PC-3 (cell line): ENCODE results near the gene NKAIN2. TPM values are rescaled to one million over a fixed set of nuclear protein-coding genes. Genes with fewer than 3 reads are reported as not detected.

ENCODE experiments used
- ATAC-seq: fragments of 200-7000 bp; cut with Tn5 transposase; 2 replicates; pipeline ENCODE4 v1.9.1; 2020; ENCODE audit warnings: mild to moderate bottlenecking, moderate library complexity
- BruUV-seq: library from RNA; stranded (reverse); fragments of 400-500 nt; replicated peaks from 2 replicates; lab custom pipeline; 2021; lab: Mats Ljungman, UMichigan
- CTCF ChIA-PET: fragments of 300-600 bp; sonication (Branson Sonifier 250); formaldehyde crosslinking; loops from one replicate; lab custom pipeline; 2022; ENCODE audit warnings: antibody characterized with exemption; lab: Charles Lee
- POLR2A ChIA-PET: fragments of 300-600 bp; sonication (Branson Sonifier 250); formaldehyde crosslinking; loops from one replicate; lab custom pipeline; 2022; ENCODE audit warnings: antibody characterized with exemption; ENCODE audit not compliant: unreplicated experiment; lab: Charles Lee
- DNase-seq: peaks from one replicate; pipeline ENCODE4 v3.0.0-alpha.2; 2015
- H2AFZ ChIP-seq: fragments of 300-600 bp; sonication (generic); 2 replicates; pipeline ENCODE4 v1.6.0; 2016; ENCODE audit warnings: antibody characterized with exemption, low read length
- H3F3A ChIP-seq: fragments of 300-600 bp; sonication (generic); one replicate; pipeline ENCODE4 v1.6.0; 2017; ENCODE audit warnings: antibody characterized with exemption, low read length, control low read depth, mild to moderate bottlenecking; ENCODE audit not compliant: unreplicated experiment
- H3K27ac ChIP-seq: fragments of 300-600 bp; sonication (generic); 2 replicates; pipeline ENCODE4 v1.5.1; 2016; ENCODE audit warnings: mild to moderate bottlenecking, low read length
- H3K27me3 ChIP-seq: fragments of 300-600 bp; sonication (generic); 2 replicates; pipeline ENCODE4 v1.6.1; 2016; ENCODE audit warnings: low read length, mixed read lengths
- H3K36me3 ChIP-seq: fragments of 300-600 bp; sonication (generic); 2 replicates; pipeline ENCODE4 v1.6.1; 2016; ENCODE audit warnings: low read depth, mixed run types, low read length, mixed read lengths
- H3K4me1 ChIP-seq: fragments of 300-600 bp; sonication (generic); 2 replicates; pipeline ENCODE4 v1.5.1; 2016; ENCODE audit warnings: low read length; ENCODE audit not compliant: insufficient read depth
- H3K4me2 ChIP-seq: fragments of 300-600 bp; sonication (generic); 2 replicates; pipeline ENCODE4 v1.6.0; 2016; ENCODE audit warnings: low read length
- H3K4me3 ChIP-seq: fragments of 300-600 bp; sonication (generic); 2 replicates; pipeline ENCODE4 v1.5.1; 2016; ENCODE audit warnings: mild to moderate bottlenecking, low read length, mixed read lengths
- H3K79me2 ChIP-seq: fragments of 300-600 bp; sonication (generic); 2 replicates; pipeline ENCODE4 v1.6.1; 2017; ENCODE audit warnings: low read length, mixed read lengths
- H3K9ac ChIP-seq: fragments of 300-600 bp; sonication (generic); 2 replicates; pipeline ENCODE4 v1.6.0; 2016; ENCODE audit warnings: mild to moderate bottlenecking, low read length
- H3K9me2 ChIP-seq: fragments of 300-600 bp; sonication (generic); replicated peaks from 2 replicates; pipeline ENCODE4 v1.6.1; 2016; ENCODE audit warnings: mixed run types, low read length, mixed read lengths
- H3K9me3 ChIP-seq: fragments of 300-600 bp; sonication (generic); 2 replicates; pipeline ENCODE4 v1.6.1; 2016; ENCODE audit warnings: low read length, mixed read lengths
- H4K20me1 ChIP-seq: fragments of 300-600 bp; sonication (generic); 2 replicates; pipeline ENCODE4 v1.6.1; 2016; ENCODE audit warnings: low read length, mixed read lengths
- EZH2 ChIP-seq: fragments of 300-600 bp; sonication (generic); IDR thresholded peaks from one replicate; pipeline ENCODE4 v1.6.1; 2017; ENCODE audit warnings: antibody characterized with exemption, mild to moderate bottlenecking, low read length; ENCODE audit not compliant: unreplicated experiment
- EZH2phosphoT487 ChIP-seq: fragments of 300-600 bp; sonication (generic); IDR thresholded peaks from 2 replicates; pipeline ENCODE4 v1.6.1; 2018; ENCODE audit warnings: mild to moderate bottlenecking, antibody characterized with exemption, low read length, borderline replicate concordance
- intact Hi-C: fragments of 100-400 bp; cut with micrococcal nuclease; formaldehyde crosslinking; loops from 2 replicates; pipeline ENCODE4 v1.9.0; 2023
- total RNA-seq: library from RNA; depleted of rRNA; stranded (reverse); fragments of >200 nt; gene quantifications from 2 replicates; pipeline ENCODE4 v1.2.3, GENCODE V29; 2014
- TF ChIP-seq, protein P1 (sequence below): fragments of 300-600 bp; sonication (generic); conservative IDR thresholded peaks from 2 replicates; pipeline ENCODE4 v1.5.1; 2017; ENCODE audit warnings: antibody characterized with exemption, low read depth, mild to moderate bottlenecking, low read length

Gene NKAIN2
- total RNA-seq, 1 experiment from 2014 or later, result not detected

- Histone ChIP-seq H3K4me3 (no peak overlapping the region), H3K36me3 (no peaks in the 10 kb centered on the region), H3K9me2 (no peaks in the 10 kb centered on the region), H3K27me3 (peaks cover 24% of the 10 kb centered on the region), H3K4me1 (no peaks in the 10 kb centered on the region), H3K4me2 (no peak overlapping the region), H4K20me1 (no peaks in the 10 kb centered on the region), H3K9me3 (no peaks in the 10 kb centered on the region), H3F3A (no peaks in the 10 kb centered on the region), H3K27ac (no peak overlapping the region), H3K79me2 (no peaks in the 10 kb centered on the region), H3K9ac (no peak overlapping the region), H2AFZ (no peak overlapping the region)
- DNase-seq (no peak), ATAC-seq (no peak)
- TF ChIP-seq EZH2 (no peak), EZH2phosphoT487 (no peak)
- TF ChIP-seq, protein P1, sequence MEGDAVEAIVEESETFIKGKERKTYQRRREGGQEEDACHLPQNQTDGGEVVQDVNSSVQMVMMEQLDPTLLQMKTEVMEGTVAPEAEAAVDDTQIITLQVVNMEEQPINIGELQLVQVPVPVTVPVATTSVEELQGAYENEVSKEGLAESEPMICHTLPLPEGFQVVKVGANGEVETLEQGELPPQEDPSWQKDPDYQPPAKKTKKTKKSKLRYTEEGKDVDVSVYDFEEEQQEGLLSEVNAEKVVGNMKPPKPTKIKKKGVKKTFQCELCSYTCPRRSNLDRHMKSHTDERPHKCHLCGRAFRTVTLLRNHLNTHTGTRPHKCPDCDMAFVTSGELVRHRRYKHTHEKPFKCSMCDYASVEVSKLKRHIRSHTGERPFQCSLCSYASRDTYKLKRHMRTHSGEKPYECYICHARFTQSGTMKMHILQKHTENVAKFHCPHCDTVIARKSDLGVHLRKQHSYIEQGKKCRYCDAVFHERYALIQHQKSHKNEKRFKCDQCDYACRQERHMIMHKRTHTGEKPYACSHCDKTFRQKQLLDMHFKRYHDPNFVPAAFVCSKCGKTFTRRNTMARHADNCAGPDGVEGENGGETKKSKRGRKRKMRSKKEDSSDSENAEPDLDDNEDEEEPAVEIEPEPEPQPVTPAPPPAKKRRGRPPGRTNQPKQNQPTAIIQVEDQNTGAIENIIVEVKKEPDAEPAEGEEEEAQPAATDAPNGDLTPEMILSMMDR, result no peak
- intact Hi-C loops, result no loop called here
- CTCF ChIA-PET, result no interaction called here
- POLR2A ChIA-PET, result no interaction called here
- no TSS peak for BruUV-seq
These were observed 4.9 kb downstream of the NKAIN2 start for GRCh38 chr6:123808556-123808955.

DNA sequence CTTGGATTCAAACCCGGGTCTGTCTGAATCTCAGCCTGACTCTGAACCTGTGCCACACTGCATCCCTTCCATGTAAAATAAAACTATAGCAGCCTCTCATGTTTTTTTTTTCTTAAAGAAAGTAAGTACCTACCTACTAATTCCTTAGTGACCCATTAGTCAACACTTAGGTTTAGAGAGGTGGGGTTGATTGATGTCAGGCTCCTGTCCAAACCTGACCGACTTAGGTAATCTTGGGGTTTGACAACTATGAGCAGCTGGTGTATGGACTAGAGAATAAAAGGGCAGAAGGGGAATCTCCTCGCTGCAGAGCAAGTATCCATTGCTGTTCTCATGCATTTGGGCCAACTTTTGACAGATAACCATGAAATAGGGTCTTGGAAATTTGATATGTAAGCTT lies 6.5 kb downstream of the NKAIN2 start:
- H3K27me3 ChIP-seq, result peaks cover 10% of the 10 kb centered on the region
- H3F3A ChIP-seq, result no peaks in the 10 kb centered on the region
- CTCF ChIA-PET, result no interaction called here
- no peaks in the 10 kb centered on the region for H3K4me1 ChIP-seq
- no peak overlapping the region for H3K27ac ChIP-seq
- POLR2A ChIA-PET, result no interaction called here
- TF ChIP-seq, protein P1, result no peak
- TF ChIP-seq EZH2, result no peak
- H3K9ac ChIP-seq, result no peak overlapping the region
- DNase-seq (no peak), ATAC-seq (no peak)
- BruUV-seq, result no TSS peak
- H3K36me3 ChIP-seq, result no peaks in the 10 kb centered on the region
- H3K4me3 ChIP-seq, result no peak overlapping the region
- H4K20me1 ChIP-seq, result no peaks in the 10 kb centered on the region
- no peaks in the 10 kb centered on the region for H3K9me3 ChIP-seq
- H3K79me2 ChIP-seq, result no peaks in the 10 kb centered on the region
- intact Hi-C loops, result no loop called here
- no peak overlapping the region for H3K4me2 ChIP-seq
- no peak overlapping the region for H2AFZ ChIP-seq
- no peaks in the 10 kb centered on the region for H3K9me2 ChIP-seq

GRCh38 chr6:123810948-123811347 lies 7.3 kb downstream of the NKAIN2 start:
- no TSS peak for BruUV-seq
- ATAC-seq, result no peak
- H4K20me1 ChIP-seq, result no peaks in the 10 kb centered on the region
- CTCF ChIA-PET, result no interaction called here
- no peak overlapping the region for H2AFZ ChIP-seq
- H3K4me3 ChIP-seq, result no peak overlapping the region
- no peaks in the 10 kb centered on the region for H3F3A ChIP-seq
- no peaks in the 10 kb centered on the region for H3K9me3 ChIP-seq
- H3K27ac ChIP-seq, result no peak overlapping the region
- no peaks in the 10 kb centered on the region for H3K79me2 ChIP-seq
- intact Hi-C loops, result no loop called here
- H3K9me2 ChIP-seq, result no peaks in the 10 kb centered on the region
- H3K9ac ChIP-seq, result no peak overlapping the region
- H3K4me2 ChIP-seq, result no peak overlapping the region
- no peaks in the 10 kb centered on the region for H3K36me3 ChIP-seq
- H3K4me1 ChIP-seq, result no peaks in the 10 kb centered on the region
- H3K27me3 ChIP-seq, result peaks cover 7% of the 10 kb centered on the region; the same call in 1 of the 2 replicates
- POLR2A ChIA-PET, result no interaction called here
- no peak for DNase-seq
- no peak for TF ChIP-seq EZH2phosphoT487
- TF ChIP-seq, protein P1, result no peak
